Activated T-cell treated with anti-CD3 and anti-CD28 coated beads for 24 hours (primary cell): ENCODE data around the gene PLEKHH3.

ENCODE experiments used
- DNase-seq: peaks from one replicate; pipeline ENCODE4 v3.0.0-alpha.2; 2020; ENCODE audit warnings: low read depth

Gene PLEKHH3

DNA sequence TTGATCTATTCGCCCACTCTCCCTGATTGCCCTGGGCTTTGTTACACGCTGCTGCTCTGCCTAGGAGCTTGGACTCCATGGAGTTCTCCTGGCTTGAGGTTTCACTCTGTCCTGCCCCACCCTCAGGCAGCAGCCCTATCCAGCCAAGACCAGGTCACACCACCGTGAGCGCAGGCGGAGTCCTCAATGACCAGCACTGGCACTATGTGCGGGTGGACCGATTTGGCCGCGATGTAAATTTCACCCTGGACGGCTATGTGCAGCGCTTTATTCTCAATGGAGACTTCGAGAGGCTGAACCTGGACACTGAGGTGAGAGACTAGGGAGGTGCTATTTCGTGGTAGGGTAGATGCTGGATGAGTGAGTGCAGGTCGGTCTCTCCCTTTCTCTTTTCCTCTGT is 9.0 kb upstream of the PLEKHH3 start:
- no peak for DNase-seq

DNA sequence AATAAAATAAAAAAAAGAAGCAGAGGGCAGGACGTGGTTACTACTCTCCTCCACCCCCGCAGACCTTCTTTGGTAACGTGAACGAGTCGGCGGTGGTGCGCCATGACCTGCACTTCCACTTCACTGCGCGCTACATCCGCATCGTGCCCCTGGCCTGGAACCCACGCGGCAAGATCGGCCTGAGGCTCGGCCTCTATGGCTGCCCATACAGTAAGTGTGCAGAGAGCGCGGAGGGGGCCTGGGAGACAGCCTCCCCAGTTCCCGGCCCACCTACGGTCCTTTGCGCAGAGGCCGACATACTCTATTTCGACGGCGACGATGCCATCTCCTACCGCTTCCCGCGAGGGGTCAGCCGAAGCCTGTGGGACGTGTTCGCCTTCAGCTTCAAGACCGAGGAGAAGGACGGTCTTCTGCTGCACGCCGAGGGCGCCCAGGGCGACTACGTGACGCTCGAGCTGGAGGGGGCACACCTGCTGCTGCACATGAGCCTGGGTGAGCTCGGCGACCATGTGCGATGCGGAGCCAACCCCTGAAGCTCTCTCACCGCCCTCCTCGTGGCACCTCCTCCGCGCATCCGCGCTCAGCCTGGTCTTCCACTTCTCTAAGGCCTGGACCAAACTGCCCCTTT is 8.2 kb upstream of the PLEKHH3 start:
- DNase-seq: no peak

DNA sequence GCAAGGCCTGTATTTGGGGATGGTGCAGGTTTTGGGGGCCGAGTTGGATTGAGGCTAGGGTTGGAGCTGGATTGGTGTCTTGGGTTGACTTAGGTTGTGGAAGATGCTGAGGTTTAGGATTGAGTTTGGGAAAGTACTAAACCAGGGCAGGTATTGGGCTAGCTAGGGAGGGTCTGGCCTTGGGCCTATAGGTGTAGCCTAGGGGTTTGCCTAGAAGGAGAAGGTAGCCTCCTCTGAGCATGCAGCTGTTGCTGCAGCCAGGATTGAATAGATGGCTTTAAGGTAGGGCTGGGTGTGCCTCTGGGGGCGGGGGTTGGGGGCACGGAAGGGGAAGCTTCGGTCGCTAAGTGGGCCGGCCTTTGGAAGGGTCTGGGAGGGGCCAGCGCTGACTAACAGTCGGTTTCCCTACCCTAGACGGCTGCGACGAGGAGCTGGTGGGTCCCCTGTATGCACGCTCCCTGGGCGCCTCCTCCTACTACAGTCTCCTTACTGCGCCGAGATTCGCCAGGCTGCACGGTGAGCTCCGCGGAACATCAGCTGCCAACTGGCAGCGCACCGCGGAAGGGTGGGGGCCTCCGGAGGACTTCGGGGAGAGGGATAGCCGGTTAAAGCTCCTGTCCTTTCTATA is 6.7 kb upstream of the PLEKHH3 start:
- no peak for DNase-seq

DNA sequence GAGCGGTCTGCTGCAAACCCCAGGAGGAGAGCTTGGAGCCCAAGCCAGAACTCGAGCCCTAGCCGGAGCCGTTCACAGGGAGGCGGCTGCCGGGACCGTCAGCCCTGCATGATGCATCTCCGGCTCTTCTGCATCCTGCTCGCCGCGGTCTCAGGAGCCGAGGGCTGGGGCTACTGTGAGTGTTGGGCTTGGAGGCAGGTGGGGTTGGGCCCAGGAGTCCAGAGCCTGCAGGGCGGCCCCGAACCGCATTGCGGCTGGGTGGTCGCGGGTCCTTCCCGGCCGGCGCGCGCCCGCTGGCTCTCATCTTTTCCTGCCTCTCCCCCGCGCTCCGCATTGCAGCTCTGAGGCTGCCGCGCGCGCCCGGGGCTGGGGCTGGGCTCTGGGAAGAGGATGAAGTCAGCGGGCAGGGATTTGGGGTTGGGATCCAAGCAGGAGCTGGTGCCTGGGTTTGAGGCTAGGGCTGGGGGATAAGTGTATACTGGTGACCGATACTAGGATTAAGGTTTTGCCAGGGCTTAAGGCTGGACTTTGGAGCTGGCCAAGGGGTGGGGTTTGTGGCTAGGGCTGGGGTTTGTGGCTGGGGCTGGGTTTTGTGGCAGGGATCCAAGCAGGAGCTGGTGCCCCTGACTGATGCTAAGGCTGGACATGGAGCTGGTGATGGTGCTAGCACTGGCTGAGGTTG is 6.1 kb upstream of the PLEKHH3 start:
- DNase-seq: no peak

DNA sequence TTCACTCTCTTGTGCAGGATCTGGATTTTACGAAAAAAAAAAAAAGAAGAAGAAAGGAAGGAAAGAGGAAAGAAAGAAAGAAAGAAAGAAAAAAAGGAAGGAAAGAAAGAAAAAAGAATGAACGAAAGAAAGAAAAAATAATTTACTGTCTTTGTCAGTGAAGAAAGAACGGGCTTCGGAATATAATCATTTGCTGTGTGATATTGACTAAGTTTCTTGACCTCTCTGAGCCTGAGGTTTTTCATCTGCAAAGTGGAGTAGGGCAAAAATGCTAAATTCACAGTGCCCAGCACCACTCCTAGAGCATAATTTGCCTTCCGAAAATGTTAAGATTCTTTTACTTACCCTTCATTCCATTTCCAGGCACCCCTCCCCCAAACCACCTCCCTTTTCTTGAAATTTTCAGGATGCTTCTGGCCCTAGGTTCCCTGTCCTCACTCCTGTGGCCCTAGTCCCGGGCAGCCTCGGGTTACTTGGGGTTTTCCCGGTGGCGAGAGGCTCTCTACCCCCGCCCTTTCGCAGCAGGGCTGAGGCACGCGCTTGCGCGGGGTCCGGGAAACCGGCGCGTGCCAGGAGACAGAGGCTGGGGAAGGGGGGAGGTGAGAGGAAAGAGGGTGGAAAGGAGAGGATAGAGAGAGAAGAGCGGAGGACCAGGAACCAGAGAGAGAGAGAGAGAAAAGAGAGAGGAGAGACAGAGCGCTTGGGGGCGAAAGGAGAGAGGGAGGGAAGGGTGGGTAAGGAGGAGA is 5.4 kb upstream of the PLEKHH3 start, which contains the start of gene CNTNAP1:
TSS of gene CNTNAP1 (plus strand) at position 556 of the 746 bp plus-strand sequence. CDS start 299 bp downstream, outside the sequence.
- no peak for DNase-seq

DNA sequence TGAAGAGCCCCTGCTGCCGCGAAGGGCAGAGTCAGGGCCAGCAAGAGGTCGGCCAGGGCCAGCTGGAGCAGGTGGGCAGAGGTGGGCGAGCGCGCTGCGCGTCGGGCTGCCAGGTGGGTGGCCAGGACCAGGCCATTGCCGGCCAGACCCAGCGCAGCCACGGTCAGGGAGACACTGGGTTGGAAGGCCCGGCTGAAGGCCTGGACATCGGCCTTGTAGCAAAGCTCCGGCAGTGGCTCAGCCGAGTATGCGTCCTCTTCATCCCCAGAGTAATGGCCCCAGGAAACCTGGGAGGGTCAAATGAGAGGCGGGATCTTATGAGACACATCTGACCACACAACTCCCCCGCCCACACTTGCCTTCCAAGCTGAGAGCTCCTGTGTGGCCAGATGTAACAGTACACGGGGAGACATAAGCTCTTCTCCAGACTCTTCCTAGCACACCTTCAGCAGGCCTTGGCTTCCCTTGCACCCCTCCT is 3.6 kb upstream of the PLEKHH3 start:
- DNase-seq: no peak

DNA sequence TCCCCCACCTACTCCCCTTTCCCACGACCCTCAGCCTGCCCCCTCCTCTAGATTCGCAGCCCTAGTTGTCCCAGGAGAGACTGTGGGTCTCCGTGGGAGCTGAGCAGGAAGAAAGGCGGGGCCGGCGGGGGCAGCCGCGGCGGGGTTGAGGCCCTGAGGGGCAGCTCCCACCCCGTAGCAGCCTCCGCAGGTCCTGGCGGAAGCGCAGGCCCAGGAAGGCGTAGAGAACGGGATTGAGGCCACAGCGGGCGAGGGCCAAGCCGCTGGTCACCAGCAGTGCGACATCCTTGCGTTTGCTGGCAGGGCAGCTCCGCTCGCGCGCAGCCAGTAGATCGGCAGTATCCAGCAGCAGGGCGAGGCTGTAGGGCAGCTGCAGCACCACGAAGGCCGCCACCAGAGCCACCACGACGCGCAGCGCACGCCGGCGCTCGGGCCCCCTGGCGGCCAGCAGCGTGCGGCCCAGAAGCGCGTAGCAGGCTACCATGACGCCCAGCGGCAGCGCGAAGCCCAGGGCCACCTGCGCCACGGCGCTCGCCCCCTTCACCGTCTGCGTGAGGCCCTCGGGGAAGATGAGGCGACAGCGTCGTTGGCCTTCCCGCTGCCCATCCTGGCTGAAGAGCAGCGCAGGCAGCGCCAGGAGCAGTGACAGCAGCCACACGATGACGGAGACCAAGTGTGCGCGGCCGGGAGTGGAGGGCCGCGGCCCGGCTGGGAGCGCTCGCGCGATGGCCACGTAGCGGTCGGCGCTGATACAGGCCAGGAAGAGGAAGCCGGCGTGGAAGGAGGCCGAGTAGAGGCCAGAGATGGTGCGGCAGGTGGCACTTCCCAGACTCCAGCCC is 2.9 kb upstream of the PLEKHH3 start:
- peak; percentile 56 for DNase-seq

DNA sequence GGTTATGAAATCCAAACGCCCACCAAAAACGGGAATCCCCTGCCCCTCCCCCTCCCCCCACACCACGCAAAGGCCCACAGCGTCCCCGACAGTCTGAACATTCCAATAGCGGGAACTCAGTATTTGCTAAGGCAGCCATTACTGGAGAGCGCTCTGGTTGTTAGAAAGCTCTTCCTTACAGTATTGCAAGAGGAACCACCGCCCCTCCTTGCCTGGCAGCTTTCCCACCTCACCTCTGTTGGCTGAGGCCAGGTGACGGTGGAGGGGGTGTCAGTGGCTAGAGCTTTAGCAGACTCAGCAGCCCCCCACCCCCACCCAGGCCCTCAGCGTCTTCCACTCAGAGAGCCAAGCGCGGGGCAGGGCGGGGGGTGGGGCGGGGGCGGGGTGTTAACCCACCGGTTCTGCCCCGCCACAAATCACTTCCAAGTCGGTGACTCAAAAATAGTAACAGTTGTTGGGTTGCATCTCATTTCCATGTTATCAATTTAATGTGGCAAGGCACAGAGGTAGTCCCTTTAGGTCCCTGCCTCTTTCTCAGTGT is 2.2 kb upstream of the PLEKHH3 start:
- DNase-seq: no peak

DNA sequence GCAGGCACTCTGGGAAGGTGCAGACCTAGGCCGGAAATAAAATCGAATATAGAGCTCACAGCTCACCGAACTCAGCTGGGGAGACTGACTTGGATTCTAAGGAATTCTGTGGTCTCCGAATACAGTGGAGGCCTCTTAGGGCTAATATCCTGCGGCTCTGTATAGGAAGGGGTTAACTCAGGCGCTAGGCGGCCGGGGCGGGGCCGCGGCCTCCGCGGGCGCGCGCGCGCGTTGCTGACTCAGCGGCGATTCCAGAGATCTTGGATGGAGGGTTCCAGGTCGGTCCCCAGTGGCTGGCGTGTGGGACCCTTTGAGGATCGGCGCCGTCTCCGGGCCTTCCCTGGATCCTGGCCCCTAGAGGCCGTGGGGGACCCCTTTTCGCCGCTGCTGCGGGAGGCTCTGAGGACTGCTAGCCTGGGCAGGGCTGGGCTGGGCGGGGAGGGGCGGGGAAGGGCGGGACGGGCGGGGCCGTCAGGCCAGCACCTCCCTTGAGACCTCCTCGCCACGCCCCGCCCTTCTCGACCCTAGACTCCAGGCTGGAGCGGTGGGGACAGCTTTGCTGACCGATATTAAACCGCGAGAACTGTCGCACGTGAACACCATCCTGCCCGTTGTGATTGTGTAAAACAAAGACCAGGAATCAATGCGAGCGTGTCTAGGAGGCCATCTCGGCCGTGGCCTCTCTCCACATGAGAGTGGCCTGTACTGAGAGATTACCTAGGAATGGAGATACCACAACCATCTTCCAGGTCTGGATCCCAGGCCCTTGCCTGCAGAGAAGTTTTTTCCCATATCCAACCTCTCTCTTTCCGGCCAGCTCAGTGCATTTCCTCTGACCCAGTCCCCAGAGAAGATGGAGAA is 1.4 kb upstream of the PLEKHH3 start:
- DNase-seq: peak; percentile 71

DNA sequence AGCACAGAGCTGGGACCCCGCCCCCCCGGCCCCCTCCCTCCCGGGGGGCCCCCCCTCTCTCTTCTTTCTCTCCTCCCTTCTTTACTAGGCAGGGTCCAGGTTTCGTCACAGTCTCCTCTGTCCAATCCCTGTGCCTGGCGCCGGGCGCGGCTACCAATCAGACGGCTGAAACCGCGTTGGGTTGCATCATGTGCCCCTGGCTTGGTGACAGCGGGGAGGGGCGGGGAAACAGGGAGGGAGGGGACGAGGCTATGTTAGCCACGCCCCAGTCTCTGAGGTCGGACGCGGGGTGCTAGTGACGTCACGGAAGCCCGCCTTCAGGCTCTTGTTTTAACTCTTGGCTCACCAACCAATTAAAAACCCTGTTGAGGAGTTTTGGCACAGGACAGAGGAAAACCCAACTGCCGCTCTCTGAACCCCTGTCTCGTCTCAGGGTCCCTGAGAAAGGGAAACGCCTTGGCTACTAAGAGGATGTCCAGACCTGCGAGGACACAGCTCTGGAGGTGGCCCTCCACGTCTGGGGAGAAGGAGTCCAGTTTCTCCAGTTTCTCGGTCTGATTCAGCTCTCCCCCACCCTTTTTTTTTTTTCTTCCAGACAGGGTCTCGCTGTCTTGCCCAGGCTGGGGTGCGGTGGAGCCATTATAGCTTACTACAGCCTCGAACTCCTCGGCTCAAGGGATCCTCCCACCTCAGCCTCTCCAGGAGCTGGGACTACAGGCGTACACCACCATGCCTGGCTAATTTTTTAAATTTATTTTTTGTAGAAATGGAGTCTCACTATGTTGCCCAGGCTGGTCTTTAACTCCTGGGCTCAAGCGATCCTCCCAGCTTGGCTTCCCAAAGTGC is 441 bp upstream of the PLEKHH3 start:
- peak; percentile 98 for DNase-seq

DNA sequence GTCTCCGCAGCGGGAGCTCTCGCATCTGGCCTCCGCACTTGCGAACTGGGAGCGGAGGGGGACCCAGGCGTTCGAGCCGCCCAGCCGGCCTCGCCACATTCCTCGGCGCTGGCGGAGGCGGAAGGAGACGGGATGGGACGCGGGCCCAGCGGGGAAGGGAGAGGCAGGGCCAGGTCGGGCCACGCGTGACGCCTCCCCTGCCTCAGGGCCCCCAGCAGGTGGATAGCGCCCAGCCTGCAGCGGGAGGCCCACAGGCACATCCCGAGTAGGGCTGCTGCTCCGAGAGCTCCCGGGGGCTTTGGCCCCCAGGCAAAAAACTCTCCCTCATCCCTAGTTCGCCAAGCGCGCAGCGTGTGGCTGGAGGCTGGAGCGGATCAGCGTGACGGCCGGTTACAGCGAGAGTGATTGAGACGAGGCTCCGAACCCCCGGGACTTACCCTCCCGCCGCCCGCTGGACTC is 800 bp downstream of the PLEKHH3 start:
- DNase-seq: no peak

DNA sequence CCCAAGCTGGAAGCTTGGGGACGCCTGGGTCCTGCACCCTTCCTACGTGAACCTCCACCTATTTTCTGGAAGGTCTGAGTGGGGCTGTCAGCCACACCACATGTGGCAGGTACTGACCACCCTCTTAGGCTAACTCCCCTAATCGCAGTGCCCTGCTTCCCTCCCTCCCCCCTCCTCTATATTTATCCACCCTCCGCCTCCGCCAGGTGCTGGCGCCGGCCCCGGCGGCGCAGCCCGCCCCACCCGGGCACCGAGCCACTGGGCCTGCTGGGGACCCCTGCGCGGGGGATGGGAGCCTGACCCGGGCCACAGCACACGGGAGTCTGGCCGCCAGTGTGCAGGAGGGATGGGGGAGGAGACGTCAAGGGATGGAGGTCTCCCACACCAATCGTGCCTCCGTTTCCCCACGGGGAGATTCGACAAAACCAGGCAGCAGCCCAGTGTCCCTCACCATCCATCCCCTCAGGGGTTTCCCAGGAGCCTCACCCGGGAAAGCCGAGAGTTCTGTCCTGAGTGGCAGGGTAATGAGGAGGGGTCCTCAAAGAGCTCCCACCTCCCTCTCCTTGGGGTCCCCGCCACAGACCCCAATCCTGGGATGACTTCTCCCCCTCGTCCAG is 1.3 kb downstream of the PLEKHH3 start:
- DNase-seq: no peak

DNA sequence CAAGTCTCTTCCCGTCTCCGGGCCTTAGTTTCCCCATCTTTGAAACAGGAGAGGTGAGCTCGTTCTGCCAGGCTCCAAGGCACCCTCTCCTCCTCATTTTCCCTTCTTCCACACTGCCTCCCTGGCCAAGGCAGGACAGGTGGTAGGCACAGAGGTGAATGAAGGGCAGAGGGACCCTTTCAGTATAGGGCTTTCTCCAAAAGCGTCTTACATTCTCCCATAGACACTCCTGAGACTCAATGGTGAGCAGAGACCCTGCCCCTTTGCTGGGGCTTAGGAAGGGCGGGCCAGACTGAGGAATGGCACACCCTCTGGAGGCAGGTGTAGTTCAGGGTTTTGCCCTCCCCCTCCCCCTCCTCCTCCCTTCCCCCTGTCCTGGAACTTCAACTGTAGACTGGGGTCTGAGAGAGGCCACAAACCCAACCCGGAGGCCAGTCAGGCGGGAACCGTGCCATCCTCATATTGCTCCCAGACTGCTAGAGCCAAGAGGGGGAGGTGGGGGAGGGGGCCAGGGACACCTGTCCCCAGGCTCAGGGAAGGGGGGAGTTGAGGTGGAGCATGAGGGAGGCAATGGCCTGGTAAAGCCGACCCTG is 1.9 kb downstream of the PLEKHH3 start:
- DNase-seq: no peak

DNA sequence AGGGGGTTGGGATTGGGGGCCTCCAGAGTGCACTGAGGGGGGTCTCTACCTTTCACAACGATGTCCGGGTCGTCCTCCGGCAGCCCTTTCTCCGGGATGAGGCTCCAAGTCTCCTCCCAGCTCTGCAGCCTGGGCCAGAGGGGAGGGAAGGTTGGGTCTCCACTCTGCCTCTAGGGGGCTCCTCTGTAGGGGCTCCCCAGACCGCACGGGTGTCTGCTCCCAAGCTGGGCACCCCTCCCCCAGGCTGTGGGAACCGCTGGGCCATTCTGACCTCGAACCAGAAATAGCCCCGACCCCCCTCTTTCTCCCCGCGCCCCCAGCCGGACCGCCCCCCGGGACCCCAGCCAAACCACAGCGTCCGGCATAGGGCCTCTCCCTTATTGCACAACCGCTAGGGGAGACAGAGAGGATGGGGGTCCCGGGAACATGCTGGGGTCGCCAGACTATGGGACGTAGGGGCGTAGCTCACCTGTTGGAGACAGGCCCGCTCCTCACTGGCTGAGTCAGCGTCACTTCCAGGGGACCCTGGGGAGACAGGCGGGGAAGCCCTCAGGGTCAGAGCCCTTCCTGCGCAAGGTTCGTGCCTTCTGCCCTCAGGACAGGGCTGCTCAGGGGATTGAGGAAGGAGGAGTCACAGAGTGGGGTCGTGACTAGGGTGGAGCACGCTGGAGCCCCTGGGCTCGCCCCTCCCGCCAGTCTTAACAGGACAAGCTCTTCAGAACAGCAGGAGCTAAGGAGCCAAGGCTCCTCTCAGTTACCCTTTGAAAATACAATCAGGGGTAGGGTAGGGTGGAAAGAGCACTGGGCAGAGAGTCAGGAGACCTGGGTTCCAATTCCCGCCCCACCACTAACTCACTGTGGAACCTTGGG is 2.7 kb downstream of the PLEKHH3 start:
- no peak for DNase-seq

DNA sequence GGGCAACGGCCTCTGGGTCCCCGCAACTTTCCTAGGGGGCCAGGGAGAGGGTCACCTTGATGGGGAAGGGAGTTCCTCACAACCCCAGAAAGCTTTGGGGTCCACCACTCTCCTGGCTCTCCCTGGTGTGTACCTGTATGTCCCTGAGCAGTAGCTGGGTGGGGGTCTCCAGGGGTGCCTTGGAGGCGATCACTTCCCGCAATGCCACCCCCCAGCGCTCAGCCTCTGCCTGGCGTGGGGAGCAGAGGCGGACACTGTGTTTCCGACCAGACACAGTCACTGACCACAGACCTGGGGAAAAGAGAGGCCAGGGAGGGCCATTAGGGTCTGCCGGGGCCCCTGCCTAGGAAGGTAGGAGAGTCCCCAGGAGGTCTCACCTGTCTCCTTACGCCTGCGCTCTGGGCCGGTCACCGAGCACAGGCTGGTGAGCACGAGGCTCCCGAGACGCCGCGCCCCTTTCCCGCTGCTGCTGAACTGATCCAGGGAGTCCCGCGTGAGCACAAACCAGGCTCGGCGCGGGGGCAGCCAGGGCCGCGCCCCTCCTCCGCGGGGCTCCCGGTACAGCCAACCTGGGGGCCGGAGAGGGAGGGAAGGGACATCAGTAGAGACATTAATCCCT is 3.4 kb downstream of the PLEKHH3 start:
- no peak for DNase-seq

DNA sequence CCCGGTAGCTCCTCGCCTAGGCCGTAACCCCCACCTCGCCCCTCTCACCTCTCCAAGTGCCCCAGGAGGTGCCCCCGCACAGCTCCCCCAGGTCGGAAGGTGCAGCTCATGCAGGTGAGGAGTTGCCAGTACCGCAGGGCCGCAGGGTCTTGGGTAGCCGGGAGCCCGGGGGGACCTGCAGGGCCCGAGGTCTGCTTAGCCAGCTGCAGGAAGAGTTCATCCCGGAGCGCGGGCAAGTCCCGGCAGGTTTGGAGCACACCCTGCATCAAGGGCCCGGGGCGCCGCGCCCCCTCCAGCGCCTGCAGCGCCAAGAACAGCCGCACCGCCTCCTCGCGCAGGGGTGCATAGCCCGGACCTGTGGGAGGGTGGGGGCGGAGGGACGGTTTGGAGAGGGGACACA is 4.8 kb downstream of the PLEKHH3 start:
- DNase-seq: no peak
